Measurements from ENCODE around the gene C4orf50.

C4orf50 gene

GRCh38 chr4:5988086-5988845, 30.0 kb downstream of the C4orf50 start:
- H3K27me3 ChIP-seq (ENCODE audit: control insufficient read depth, insufficient read depth, low read length) = no peaks in the 10 kb centered on the region
- H3K9ac ChIP-seq (ENCODE audit: low read depth, low read length) = no peak overlapping the region
- no peak overlapping the region for H3K4me3 ChIP-seq (ENCODE audit: low read depth, low read length)
- H3K36me3 ChIP-seq (ENCODE audit: control insufficient read depth, insufficient read depth, low read length) = no peaks in the 10 kb centered on the region
- H3K4me1 ChIP-seq (ENCODE audit: control insufficient read depth, insufficient read depth, low read length) = no peaks in the 10 kb centered on the region
- H3K9me3 ChIP-seq (ENCODE audit: control insufficient read depth, insufficient read depth, low read length) = peaks cover 5% of the 10 kb centered on the region

DNA sequence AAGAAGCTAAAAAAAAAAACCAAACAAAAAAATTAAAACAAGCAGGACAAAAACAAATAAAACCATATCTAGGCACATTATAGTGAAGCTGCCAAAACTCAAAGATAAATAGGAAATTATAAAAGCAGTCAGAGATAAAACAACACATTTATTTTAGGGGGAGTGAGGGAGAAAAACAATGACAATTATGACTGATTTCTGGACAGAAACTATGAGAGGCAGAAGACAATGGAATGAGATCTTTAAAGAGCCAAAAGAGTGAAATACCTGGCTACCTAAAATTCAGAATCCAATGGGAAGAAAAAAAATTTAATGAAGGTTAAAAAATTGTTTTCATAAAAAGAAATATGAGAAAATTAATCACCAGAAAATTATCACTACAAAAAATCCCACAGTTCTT, 33.4 kb downstream of the C4orf50 start:
- Histone ChIP-seq H3K4me3 (ENCODE audit: low read depth, low read length) (no peak overlapping the region), H3K4me1 (ENCODE audit: control insufficient read depth, insufficient read depth, low read length) (no peaks in the 10 kb centered on the region), H3K27me3 (ENCODE audit: control insufficient read depth, insufficient read depth, low read length) (no peaks in the 10 kb centered on the region), H3K9me3 (ENCODE audit: control insufficient read depth, insufficient read depth, low read length) (peaks cover 5% of the 10 kb centered on the region), H3K9ac (ENCODE audit: low read depth, low read length) (no peak overlapping the region), H3K36me3 (ENCODE audit: control insufficient read depth, insufficient read depth, low read length) (no peaks in the 10 kb centered on the region)

- Histone ChIP-seq H3K9me3 (ENCODE audit: control insufficient read depth, insufficient read depth, low read length) (peaks cover 5% of the 10 kb centered on the region), H3K9ac (ENCODE audit: low read depth, low read length) (no peak overlapping the region), H3K36me3 (ENCODE audit: control insufficient read depth, insufficient read depth, low read length) (no peaks in the 10 kb centered on the region), H3K4me1 (ENCODE audit: control insufficient read depth, insufficient read depth, low read length) (no peaks in the 10 kb centered on the region), H3K27me3 (ENCODE audit: control insufficient read depth, insufficient read depth, low read length) (no peaks in the 10 kb centered on the region), H3K4me3 (ENCODE audit: low read depth, low read length) (no peak overlapping the region)
These were observed 35.9 kb downstream of the C4orf50 start for GRCh38 chr4:5982156-5982973.

DNA sequence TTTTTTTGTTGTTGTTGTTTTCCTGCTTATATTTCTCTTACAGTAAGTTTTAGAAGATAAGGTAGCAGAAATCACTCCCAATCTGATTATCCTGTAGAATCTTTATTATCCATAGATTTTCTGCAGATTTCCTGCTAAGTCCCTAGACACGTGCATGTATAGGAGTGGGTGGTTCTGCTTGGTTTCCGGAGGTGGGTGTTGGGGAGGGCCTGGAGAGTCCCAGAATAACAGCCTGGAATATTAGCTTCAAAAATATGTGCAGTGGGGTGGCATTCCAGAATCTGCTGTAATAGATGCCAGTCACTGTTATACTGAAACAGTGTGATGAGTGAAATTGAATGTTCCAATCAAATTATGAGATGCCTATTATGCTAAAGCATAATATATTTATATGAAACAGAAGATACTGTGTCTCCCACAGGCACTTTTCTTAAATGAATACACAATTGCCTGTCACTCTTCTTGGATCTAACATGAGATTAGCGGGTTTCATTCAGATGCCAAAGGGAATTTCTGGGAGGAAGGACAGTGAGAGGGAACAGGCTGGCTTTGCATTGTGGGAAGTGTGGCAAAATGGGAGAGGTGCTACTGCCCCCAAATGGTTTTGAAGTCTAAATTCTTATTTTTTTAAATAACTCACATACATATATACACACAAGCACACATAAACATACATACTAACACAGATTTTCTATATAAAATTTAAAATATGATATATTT, 37.6 kb downstream of the C4orf50 start:
- Histone ChIP-seq H3K27me3 (ENCODE audit: control insufficient read depth, insufficient read depth, low read length) (no peaks in the 10 kb centered on the region), H3K4me1 (ENCODE audit: control insufficient read depth, insufficient read depth, low read length) (no peaks in the 10 kb centered on the region), H3K9ac (ENCODE audit: low read depth, low read length) (no peak overlapping the region), H3K4me3 (ENCODE audit: low read depth, low read length) (no peak overlapping the region), H3K36me3 (ENCODE audit: control insufficient read depth, insufficient read depth, low read length) (no peaks in the 10 kb centered on the region), H3K9me3 (ENCODE audit: control insufficient read depth, insufficient read depth, low read length) (peaks cover 5% of the 10 kb centered on the region)

GRCh38 chr4:5979981-5980380, 38.2 kb downstream of the C4orf50 start:
- Histone ChIP-seq H3K27me3 (ENCODE audit: control insufficient read depth, insufficient read depth, low read length) (no peaks in the 10 kb centered on the region), H3K9me3 (ENCODE audit: control insufficient read depth, insufficient read depth, low read length) (peaks cover 5% of the 10 kb centered on the region), H3K9ac (ENCODE audit: low read depth, low read length) (no peak overlapping the region), H3K4me1 (ENCODE audit: control insufficient read depth, insufficient read depth, low read length) (no peaks in the 10 kb centered on the region), H3K36me3 (ENCODE audit: control insufficient read depth, insufficient read depth, low read length) (no peaks in the 10 kb centered on the region), H3K4me3 (ENCODE audit: low read depth, low read length) (no peak overlapping the region)

- Histone ChIP-seq H3K4me1 (ENCODE audit: control insufficient read depth, insufficient read depth, low read length) (no peaks in the 10 kb centered on the region), H3K27me3 (ENCODE audit: control insufficient read depth, insufficient read depth, low read length) (no peaks in the 10 kb centered on the region), H3K36me3 (ENCODE audit: control insufficient read depth, insufficient read depth, low read length) (no peaks in the 10 kb centered on the region), H3K9ac (ENCODE audit: low read depth, low read length) (no peak overlapping the region), H3K9me3 (ENCODE audit: control insufficient read depth, insufficient read depth, low read length) (no peaks in the 10 kb centered on the region), H3K4me3 (ENCODE audit: low read depth, low read length) (no peak overlapping the region)
These were observed 41.3 kb downstream of the C4orf50 start for GRCh38 chr4:5976921-5977320.

DNA sequence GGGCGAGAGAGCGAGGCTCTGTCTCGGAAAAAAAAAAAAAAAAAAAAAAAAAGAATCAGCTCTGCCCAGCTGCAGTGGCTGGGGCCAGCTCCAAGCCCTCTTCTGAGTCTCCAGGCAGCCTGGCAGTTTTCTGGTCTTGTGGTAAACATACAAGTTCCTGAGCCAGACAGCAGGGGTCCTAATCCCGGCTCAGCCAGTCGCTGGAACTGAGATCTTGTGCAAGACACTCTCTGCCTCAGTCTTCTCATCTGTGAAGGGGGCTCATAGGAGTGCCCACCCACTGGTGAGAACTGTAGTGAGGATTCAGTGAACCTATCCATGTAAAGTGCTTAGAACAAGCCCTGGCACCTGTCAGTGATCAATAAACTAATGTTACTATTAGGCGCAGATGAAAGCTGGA, 41.8 kb downstream of the C4orf50 start:
- Histone ChIP-seq H3K4me1 (ENCODE audit: control insufficient read depth, insufficient read depth, low read length) (no peaks in the 10 kb centered on the region), H3K27me3 (ENCODE audit: control insufficient read depth, insufficient read depth, low read length) (no peaks in the 10 kb centered on the region), H3K36me3 (ENCODE audit: control insufficient read depth, insufficient read depth, low read length) (no peaks in the 10 kb centered on the region), H3K9me3 (ENCODE audit: control insufficient read depth, insufficient read depth, low read length) (no peaks in the 10 kb centered on the region), H3K4me3 (ENCODE audit: low read depth, low read length) (no peak overlapping the region), H3K9ac (ENCODE audit: low read depth, low read length) (no peak overlapping the region)

DNA sequence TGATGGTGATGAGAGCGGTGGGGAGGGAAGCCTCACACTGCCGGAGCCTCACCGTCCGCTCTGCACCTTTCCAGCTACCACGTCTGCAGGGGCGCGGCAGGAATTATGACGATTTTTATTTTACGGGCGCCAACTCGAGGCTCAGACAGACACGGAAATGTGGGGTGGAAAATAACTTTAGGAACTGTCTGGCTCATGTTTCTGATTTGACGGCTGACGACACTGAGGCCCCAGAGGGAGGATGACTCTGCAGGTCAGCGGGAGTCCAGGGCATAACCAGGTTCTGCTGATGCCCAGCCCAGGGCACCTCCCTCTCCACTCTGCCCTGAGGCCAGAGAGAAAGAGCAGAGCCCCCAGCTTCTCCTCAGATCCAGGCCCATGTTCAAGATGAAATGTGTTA, 43.9 kb downstream of the C4orf50 start:
- no peaks in the 10 kb centered on the region for H3K4me1 ChIP-seq (ENCODE audit: control insufficient read depth, insufficient read depth, low read length)
- no peak overlapping the region for H3K4me3 ChIP-seq (ENCODE audit: low read depth, low read length)
- H3K27me3 ChIP-seq (ENCODE audit: control insufficient read depth, insufficient read depth, low read length) = no peaks in the 10 kb centered on the region
- no peaks in the 10 kb centered on the region for H3K36me3 ChIP-seq (ENCODE audit: control insufficient read depth, insufficient read depth, low read length)
- H3K9me3 ChIP-seq (ENCODE audit: control insufficient read depth, insufficient read depth, low read length) = no peaks in the 10 kb centered on the region
- H3K9ac ChIP-seq (ENCODE audit: low read depth, low read length) = no peak overlapping the region

GRCh38 chr4:5973486-5974220, 44.6 kb downstream of the C4orf50 start:
- Histone ChIP-seq H3K4me1 (ENCODE audit: control insufficient read depth, insufficient read depth, low read length) (no peaks in the 10 kb centered on the region), H3K27me3 (ENCODE audit: control insufficient read depth, insufficient read depth, low read length) (no peaks in the 10 kb centered on the region), H3K36me3 (ENCODE audit: control insufficient read depth, insufficient read depth, low read length) (no peaks in the 10 kb centered on the region), H3K9me3 (ENCODE audit: control insufficient read depth, insufficient read depth, low read length) (no peaks in the 10 kb centered on the region), H3K9ac (ENCODE audit: low read depth, low read length) (no peak overlapping the region), H3K4me3 (ENCODE audit: low read depth, low read length) (no peak overlapping the region)

- Histone ChIP-seq H3K4me3 (ENCODE audit: low read depth, low read length) (no peak overlapping the region), H3K4me1 (ENCODE audit: control insufficient read depth, insufficient read depth, low read length) (no peaks in the 10 kb centered on the region), H3K36me3 (ENCODE audit: control insufficient read depth, insufficient read depth, low read length) (no peaks in the 10 kb centered on the region), H3K9me3 (ENCODE audit: control insufficient read depth, insufficient read depth, low read length) (no peaks in the 10 kb centered on the region), H3K27me3 (ENCODE audit: control insufficient read depth, insufficient read depth, low read length) (no peaks in the 10 kb centered on the region), H3K9ac (ENCODE audit: low read depth, low read length) (no peak overlapping the region)
These were observed 45.2 kb downstream of the C4orf50 start for GRCh38 chr4:5973033-5973432.

DNA sequence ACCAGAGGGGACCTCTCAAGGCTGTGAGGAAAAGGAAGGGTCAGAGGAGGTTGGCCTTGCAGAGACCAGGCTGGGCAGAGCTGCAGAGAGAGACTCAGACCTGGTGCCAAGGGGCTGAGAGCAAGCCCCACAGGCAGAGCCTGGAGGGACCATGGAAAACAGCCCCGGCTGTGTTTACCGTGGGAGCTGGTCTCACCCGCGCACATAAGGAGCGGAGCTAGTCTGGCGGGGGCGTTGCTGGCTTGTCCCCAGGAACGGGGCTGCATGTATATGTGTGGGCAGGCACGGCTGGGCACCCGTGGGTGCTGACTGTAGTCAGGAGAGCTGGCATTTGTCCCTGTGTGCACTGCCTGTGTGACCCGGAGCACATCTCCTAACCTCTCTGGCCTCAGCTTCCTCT, 45.7 kb downstream of the C4orf50 start:
- Histone ChIP-seq H3K27me3 (ENCODE audit: control insufficient read depth, insufficient read depth, low read length) (no peaks in the 10 kb centered on the region), H3K9me3 (ENCODE audit: control insufficient read depth, insufficient read depth, low read length) (no peaks in the 10 kb centered on the region), H3K4me3 (ENCODE audit: low read depth, low read length) (no peak overlapping the region), H3K36me3 (ENCODE audit: control insufficient read depth, insufficient read depth, low read length) (no peaks in the 10 kb centered on the region), H3K4me1 (ENCODE audit: control insufficient read depth, insufficient read depth, low read length) (no peaks in the 10 kb centered on the region), H3K9ac (ENCODE audit: low read depth, low read length) (no peak overlapping the region)
